ENCODE data around the gene POLR1C. TPM values are rescaled to one million over a fixed set of nuclear protein-coding genes. Genes with fewer than 3 reads are reported as not detected.

The POLR1C gene
- total RNA-seq, 1 donor from 2014 or later: 22.0 TPM

Small RNAs within 50 kb of the gene (small RNA-seq; reads per million reads assigned to genes)
- gene RF00426: not detected
- not detected for gene RNU6-1113P

Other genes with a start within 250 kb of the POLR1C start
- gene SLC22A7, start 218.8 kb upstream of the POLR1C start, total RNA-seq: 0.31 TPM
- gene CRIP3, start 208.3 kb upstream of the POLR1C start, total RNA-seq: 3.9 TPM
- 12.9 TPM for gene ZNF318, start 147.4 kb upstream of the POLR1C start, total RNA-seq
- 22.0 TPM for gene ABCC10, start 89.5 kb upstream of the POLR1C start, total RNA-seq
- 7.3 TPM for gene DLK2, start 61.5 kb upstream of the POLR1C start, total RNA-seq
- 5.0 TPM for gene TJAP1, start 39.5 kb upstream of the POLR1C start, total RNA-seq
- gene LRRC73, start 6.7 kb upstream of the POLR1C start, total RNA-seq: 2.7 TPM
- gene YIPF3, start 163 bp upstream of the POLR1C start, total RNA-seq: 71.4 TPM
- gene XPO5, start 58.9 kb downstream of the POLR1C start, total RNA-seq: 47.4 TPM
- 13.6 TPM for gene POLH, start 59.1 kb downstream of the POLR1C start, total RNA-seq
- gene GTPBP2, start 112.2 kb downstream of the POLR1C start, total RNA-seq: 33.5 TPM
- gene MAD2L1BP, start 118.8 kb downstream of the POLR1C start, total RNA-seq: 22.3 TPM
- gene RSPH9, start 127.9 kb downstream of the POLR1C start, total RNA-seq: 6.2 TPM
- 11.7 TPM for gene MRPS18A, start 170.7 kb downstream of the POLR1C start, total RNA-seq